Cardiac muscle cell (in vitro differentiated cells and primary cell): Measurements from ENCODE around the gene SCUBE1. TPM values are rescaled to one million over a fixed set of nuclear protein-coding genes. Genes with fewer than 3 reads are reported as not detected.

Source experiments
- DNase-seq, 2 donors: peaks; one replicate each; pipeline versions ENCODE4 v3.0.0 to v3.0.0-alpha.2; 2010 to 2017; ENCODE audit warnings: low read depth in 1 of 2, low spot score in 1 of 2
- H3K27ac ChIP-seq: fragments of 200-600 bp; sonication (generic); 2 replicates; pipeline ENCODE4 v1.5.1; 2016
- H3K27me3 ChIP-seq: fragments of 200-600 bp; sonication (generic); 2 replicates; pipeline ENCODE4 v1.6.0; 2016; ENCODE audit warnings: control low read depth
- H3K36me3 ChIP-seq: fragments of 200-600 bp; sonication (generic); 2 replicates; pipeline ENCODE4 v1.5.1; 2016; ENCODE audit warnings: control low read depth
- H3K4me1 ChIP-seq: fragments of 200-600 bp; sonication (generic); 2 replicates; pipeline ENCODE4 v1.8.1; 2017; ENCODE audit warnings: low read depth, mild to moderate bottlenecking, mixed run types
- H3K4me3 ChIP-seq: fragments of 200-600 bp; sonication (generic); 2 replicates; pipeline ENCODE4 v1.5.1; 2016; ENCODE audit warnings: mild to moderate bottlenecking
- H3K9me3 ChIP-seq: fragments of 200-600 bp; sonication (generic); 2 replicates; pipeline ENCODE4 v1.5.1; 2017; ENCODE audit warnings: low read depth, mild to moderate bottlenecking, control low read depth
- CTCF ChIP-seq: IDR thresholded peaks from 2 replicates; pipeline ENCODE4 v1.5.1; 2012; ENCODE audit warnings: low read depth, mild to moderate bottlenecking, low read length
- polyA plus RNA-seq: library from polyadenylated mRNA; unstranded; fragments of >200 nt; fragmentation: Nextera tagmentation; extraction: Ambion mirVana; gene quantifications from 2 replicates; pipeline ENCODE4 v1.2.1, GENCODE V29; 2016
- total RNA-seq: library from RNA; depleted of rRNA; stranded (reverse); fragments of >200 nt; gene quantifications from 2 replicates; pipeline ENCODE4 v1.2.3, GENCODE V29; 2016

Gene SCUBE1
- 1.8 and 6.9 TPM in 2 replicates for total RNA-seq
- 2.1 and 8.7 TPM in 2 replicates for polyA plus RNA-seq

GRCh38 chr22:43343262-43343669 lies at the start of gene SCUBE1:
Gene SCUBE1 (minus strand): TSS chr22:43343372. CDS start chr22:43343261, 111 bp downstream.
- H3K27ac ChIP-seq: no peak within 1 kb of the TSS
- H3K36me3 ChIP-seq: no peaks in the 10 kb centered on the region
- no peaks in the 10 kb centered on the region for H3K9me3 ChIP-seq
- H3K27me3 ChIP-seq: peaks cover 64% of the 10 kb centered on the region
- peak; percentile 41 to 85 for DNase-seq
- no peak for TF ChIP-seq CTCF
- peak within 1 kb of the TSS; percentile 46 for H3K4me3 ChIP-seq
- H3K4me1 ChIP-seq: peaks cover 5% of the 10 kb centered on the region

- H3K27ac ChIP-seq: no peak overlapping the region
- peaks cover 8% of the 10 kb centered on the region for H3K27me3 ChIP-seq
- no peak for DNase-seq
- H3K4me3 ChIP-seq: no peak overlapping the region
- no peaks in the 10 kb centered on the region for H3K36me3 ChIP-seq
- TF ChIP-seq CTCF: no peak
- no peaks in the 10 kb centered on the region for H3K9me3 ChIP-seq
- peaks cover 9% of the 10 kb centered on the region for H3K4me1 ChIP-seq
Observed at GRCh38 chr22:43392385-43392989, 49.3 kb upstream of the SCUBE1 start.

GRCh38 chr22:43391306-43391705 lies 48.1 kb upstream of the SCUBE1 start:
- no peak for TF ChIP-seq CTCF
- H3K36me3 ChIP-seq: no peaks in the 10 kb centered on the region
- H3K27ac ChIP-seq: no peak overlapping the region
- no peaks in the 10 kb centered on the region for H3K9me3 ChIP-seq
- H3K27me3 ChIP-seq: peaks cover 18% of the 10 kb centered on the region
- DNase-seq: no peak
- peaks cover 9% of the 10 kb centered on the region for H3K4me1 ChIP-seq
- no peak overlapping the region for H3K4me3 ChIP-seq

- Histone ChIP-seq H3K4me3 (no peak overlapping the region), H3K4me1 (peaks cover 9% of the 10 kb centered on the region), H3K27ac (no peak overlapping the region), H3K27me3 (peaks cover 20% of the 10 kb centered on the region), H3K9me3 (no peaks in the 10 kb centered on the region), H3K36me3 (no peaks in the 10 kb centered on the region)
- DNase-seq: no peak
- no peak for TF ChIP-seq CTCF
Observed at GRCh38 chr22:43390872-43391271, 47.7 kb upstream of the SCUBE1 start.

GRCh38 chr22:43390166-43390565 lies 47.0 kb upstream of the SCUBE1 start:
- DNase-seq: no peak
- no peak overlapping the region for H3K4me3 ChIP-seq
- peaks cover 9% of the 10 kb centered on the region for H3K4me1 ChIP-seq
- peaks cover 21% of the 10 kb centered on the region for H3K27me3 ChIP-seq
- no peak for TF ChIP-seq CTCF
- H3K27ac ChIP-seq: no peak overlapping the region
- no peaks in the 10 kb centered on the region for H3K36me3 ChIP-seq
- H3K9me3 ChIP-seq: no peaks in the 10 kb centered on the region
